ENCODE results near the gene CMTM8.
A peak's percentile ranks its signal among the peaks of the same experiment; 100 is the strongest.

DNA sequence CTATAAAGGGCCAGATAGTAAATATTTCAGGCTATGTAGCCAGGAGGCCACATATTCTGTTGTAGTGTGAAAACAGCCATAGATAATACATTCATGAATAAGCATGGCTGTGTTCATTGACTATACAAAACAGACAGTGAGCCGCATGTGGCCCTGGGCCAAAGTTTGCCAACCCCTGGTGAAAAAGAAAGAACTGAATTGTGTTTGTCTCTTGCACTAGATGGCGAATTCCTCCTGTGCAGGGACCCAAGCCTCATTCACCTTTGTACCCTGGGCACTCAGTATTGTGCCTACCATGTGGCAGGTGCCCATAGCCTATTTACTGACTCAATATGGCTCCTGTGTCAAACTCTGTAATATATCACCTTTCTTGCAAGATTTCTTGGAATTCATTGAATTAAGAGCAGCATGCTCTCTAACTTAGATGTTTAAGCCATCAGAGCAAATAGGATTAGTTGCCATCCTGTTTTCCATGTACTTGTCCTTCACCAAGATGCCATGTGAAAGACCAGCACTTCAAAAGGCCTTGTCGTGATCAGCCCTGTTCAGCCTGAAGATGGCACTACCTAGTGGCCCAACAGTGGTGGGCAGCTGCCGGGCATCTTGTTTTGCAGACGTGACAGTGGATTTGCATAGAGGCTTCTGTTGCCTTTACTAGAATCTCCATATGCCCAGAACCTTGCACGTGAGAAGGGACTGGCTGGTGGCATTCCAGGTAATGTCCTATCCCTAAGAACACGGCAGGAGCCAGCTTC, 102.3 kb downstream of the CMTM8 start:
- no peak for TF ChIP-seq POLR2A (IDR thresholded peaks at IDR 0.05; ENCODE audit: extremely low read depth, insufficient read length)
- TF ChIP-seq, protein P1, sequence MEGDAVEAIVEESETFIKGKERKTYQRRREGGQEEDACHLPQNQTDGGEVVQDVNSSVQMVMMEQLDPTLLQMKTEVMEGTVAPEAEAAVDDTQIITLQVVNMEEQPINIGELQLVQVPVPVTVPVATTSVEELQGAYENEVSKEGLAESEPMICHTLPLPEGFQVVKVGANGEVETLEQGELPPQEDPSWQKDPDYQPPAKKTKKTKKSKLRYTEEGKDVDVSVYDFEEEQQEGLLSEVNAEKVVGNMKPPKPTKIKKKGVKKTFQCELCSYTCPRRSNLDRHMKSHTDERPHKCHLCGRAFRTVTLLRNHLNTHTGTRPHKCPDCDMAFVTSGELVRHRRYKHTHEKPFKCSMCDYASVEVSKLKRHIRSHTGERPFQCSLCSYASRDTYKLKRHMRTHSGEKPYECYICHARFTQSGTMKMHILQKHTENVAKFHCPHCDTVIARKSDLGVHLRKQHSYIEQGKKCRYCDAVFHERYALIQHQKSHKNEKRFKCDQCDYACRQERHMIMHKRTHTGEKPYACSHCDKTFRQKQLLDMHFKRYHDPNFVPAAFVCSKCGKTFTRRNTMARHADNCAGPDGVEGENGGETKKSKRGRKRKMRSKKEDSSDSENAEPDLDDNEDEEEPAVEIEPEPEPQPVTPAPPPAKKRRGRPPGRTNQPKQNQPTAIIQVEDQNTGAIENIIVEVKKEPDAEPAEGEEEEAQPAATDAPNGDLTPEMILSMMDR (IDR thresholded peaks at IDR 0.05; ENCODE audit: low read depth, low read length), result peak; percentile 12

Measured in NB4 (cell line).